SK-N-SH (cell line): ENCODE data around the gene SRSF6. TPM values are rescaled to one million over a fixed set of nuclear protein-coding genes. Genes with fewer than 3 reads are reported as not detected.
A peak's percentile ranks its signal among the peaks of the same experiment; 100 is the strongest.

Source experiments
- CTCF ChIA-PET: fragments of 300-600, 350-600 bp; formaldehyde crosslinking; extraction: SDS; loops from one replicate; lab custom pipeline; 2021; lab: Yijun Ruan, JAX
- POLR2A ChIA-PET: fragments of 350-600 bp; sonication (Branson Sonifier 250); formaldehyde crosslinking; extraction: SDS; loops from one replicate; lab custom pipeline; 2020; ENCODE audit warnings: antibody characterized with exemption, inconsistent platforms; lab: Yijun Ruan, JAX
- DNase-seq: peaks from one replicate; pipeline ENCODE4 v3.0.0; 2012
- H2AFZ ChIP-seq: fragments of 200-600 bp; sonication (generic); 2 replicates; pipeline ENCODE4 v1.8.1; 2016; ENCODE audit warnings: antibody characterized with exemption, mild to moderate bottlenecking, low read depth
- H3F3A ChIP-seq: fragments of 200-600 bp; sonication (generic); replicated peaks from 2 replicates; pipeline ENCODE3; 2016; ENCODE audit warnings: antibody characterized with exemption, mild to moderate bottlenecking; ENCODE audit not compliant: insufficient read depth
- H3K27ac ChIP-seq, 2 experiments: fragments of 200-500 bp in 1 of 2; fragments of 200-600 bp in 1 of 2; sonication (Bioruptor generic) in 1 of 2; sonication (generic), shearing (Covaris generic) in 1 of 2; 2 replicates each; pipeline versions ENCODE4 v1.5.1 to v1.6.1; 2014 to 2016; ENCODE audit warnings: low read depth in 2 of 2, inconsistent platforms in 1 of 2, low read length in 1 of 2, mild to moderate bottlenecking in 1 of 2, mixed read lengths in 1 of 2
- H3K27me3 ChIP-seq: fragments of 200-600 bp; sonication (generic), shearing (Covaris generic); 2 replicates; pipeline ENCODE4 v1.6.1; 2016; ENCODE audit warnings: mixed run types; ENCODE audit not compliant: insufficient read depth
- H3K36me3 ChIP-seq, 2 experiments: fragments of 200-500 bp in 1 of 2; fragments of 200-600 bp in 1 of 2; sonication (Bioruptor generic) in 1 of 2; sonication (generic) in 1 of 2; replicated peaks in 1 of 2; 2 replicates each; pipeline versions ENCODE3 to v1.5.1; 2014 to 2016; ENCODE audit warnings: low read length in 1 of 2, mild to moderate bottlenecking in 1 of 2; ENCODE audit not compliant: insufficient read depth in 2 of 2, control insufficient read depth in 1 of 2
- H3K4me1 ChIP-seq, 2 experiments: fragments of 200-500 bp in 1 of 2; fragments of 200-600 bp in 1 of 2; sonication (Bioruptor generic) in 1 of 2; sonication (generic), shearing (Covaris generic) in 1 of 2; 2 replicates each; pipeline versions ENCODE4 v1.5.1 to v1.6.1; 2014 to 2016; ENCODE audit warnings: low read depth in 1 of 2, low read length in 1 of 2, mixed run types in 1 of 2; ENCODE audit not compliant: insufficient read depth in 2 of 2, control insufficient read depth in 1 of 2
- H3K4me2 ChIP-seq: fragments of 200-600 bp; sonication (generic), shearing (Covaris generic); 2 replicates; pipeline ENCODE4 v1.6.1; 2017; ENCODE audit warnings: mixed run types
- H3K4me3 ChIP-seq, 2 experiments: fragments of 200-500 bp in 1 of 2; fragments of 200-600 bp in 1 of 2; sonication (Bioruptor generic) in 1 of 2; sonication (generic), shearing (Covaris generic) in 1 of 2; 2 replicates each; pipeline versions ENCODE4 v1.5.1 to v1.8.1; 2014 to 2016; ENCODE audit warnings: low read depth in 2 of 2, inconsistent platforms in 1 of 2, low read length in 1 of 2, mild to moderate bottlenecking in 1 of 2, mixed read lengths in 1 of 2, moderate library complexity in 1 of 2
- H3K79me2 ChIP-seq: fragments of 200-600 bp; sonication (generic); 2 replicates; pipeline ENCODE4 v1.8.1; 2017; ENCODE audit warnings: mild to moderate bottlenecking; ENCODE audit not compliant: insufficient read depth
- H3K9ac ChIP-seq: fragments of 200-600 bp; sonication (generic); 2 replicates; pipeline ENCODE4 v1.6.1; 2017; ENCODE audit warnings: mixed run types
- H3K9me2 ChIP-seq: fragments of 200-600 bp; sonication (generic); 2 replicates; pipeline ENCODE4 v1.6.1; 2017; ENCODE audit warnings: mixed run types
- H3K9me3 ChIP-seq: fragments of 200-600 bp; sonication (generic); 2 replicates; pipeline ENCODE4 v1.6.1; 2017; ENCODE audit warnings: mixed run types, mild to moderate bottlenecking, moderate library complexity
- H4K20me1 ChIP-seq: fragments of 200-600 bp; sonication (generic); 2 replicates; pipeline ENCODE4 v1.6.1; 2017; ENCODE audit warnings: mild to moderate bottlenecking, mixed run types; ENCODE audit not compliant: insufficient read depth
- ELF1 ChIP-seq: IDR thresholded peaks from 2 replicates; pipeline ENCODE4 v1.4.0; 2012
- EZH2phosphoT487 ChIP-seq: fragments of 200-600 bp; sonication (generic); IDR thresholded peaks from 2 replicates; pipeline ENCODE4 v1.6.1; 2017; ENCODE audit warnings: low read depth, mixed run types, mild to moderate bottlenecking, antibody characterized with exemption, moderate library complexity, borderline replicate concordance
- FOSL2 ChIP-seq: IDR thresholded peaks from 2 replicates; pipeline ENCODE4 v1.4.0; 2012; ENCODE audit warnings: low read depth, mild to moderate bottlenecking, moderate library complexity, borderline replicate concordance
- FOXM1 ChIP-seq: IDR thresholded peaks from 2 replicates; pipeline ENCODE4 v1.4.0; 2012; ENCODE audit warnings: low read depth, mild to moderate bottlenecking
- MEF2A ChIP-seq: IDR thresholded peaks from 2 replicates; pipeline ENCODE4 v1.4.0; 2012; ENCODE audit warnings: low read depth, borderline replicate concordance
- MXI1 ChIP-seq: IDR thresholded peaks from 2 replicates; pipeline ENCODE4 v1.6.1; 2012; ENCODE audit warnings: mild to moderate bottlenecking, low read depth, low read length, improper control_type of control experiment
- NFIC ChIP-seq: IDR thresholded peaks from 2 replicates; pipeline ENCODE4 v1.4.0; 2012; ENCODE audit warnings: borderline replicate concordance
- NRF1 ChIP-seq: IDR thresholded peaks from 2 replicates; pipeline ENCODE4 v1.6.1; 2012; ENCODE audit warnings: low read depth, mild to moderate bottlenecking, low read length
- RCOR1 ChIP-seq: fragments of 150-350 bp; IDR thresholded peaks from 2 replicates; pipeline ENCODE4 v1.6.1; 2017; ENCODE audit warnings: antibody characterized with exemption, low read length
- RFX5 ChIP-seq: IDR thresholded peaks from 2 replicates; pipeline ENCODE4 v1.6.1; 2012; ENCODE audit warnings: mild to moderate bottlenecking, improper control_type of control experiment, low read length
- RXRA ChIP-seq: IDR thresholded peaks from 2 replicates; pipeline ENCODE4 v1.4.0; 2012; ENCODE audit warnings: low read depth, mild to moderate bottlenecking, borderline replicate concordance
- SIN3A ChIP-seq: IDR thresholded peaks from 2 replicates; pipeline ENCODE4 v1.6.1; 2012; ENCODE audit warnings: low read depth, mild to moderate bottlenecking, low read length, moderate library complexity, borderline replicate concordance
- TAF1 ChIP-seq: IDR thresholded peaks from 2 replicates; pipeline ENCODE4 v1.6.1; 2012; ENCODE audit warnings: low read depth, mild to moderate bottlenecking, low read length, moderate library complexity, borderline replicate concordance
- TCF12 ChIP-seq: IDR thresholded peaks from 2 replicates; pipeline ENCODE4 v1.4.0; 2012
- YY1 ChIP-seq: IDR thresholded peaks from 2 replicates; pipeline ENCODE4 v1.4.0; 2012; ENCODE audit warnings: low read depth, mild to moderate bottlenecking
- WGBS: methylation state at CpG from one replicate; pipeline ENCODE4 v1.1.6; 2017; ENCODE audit warnings: low lambda C conversion rate; 5-methylcytosine and 5-hydroxymethylcytosine counted together
- polyA plus RNA-seq, 3 experiments: library from polyadenylated mRNA; depleted of rRNA; stranded (reverse); fragments of >200 nt; gene quantifications; 2 replicates each; pipeline ENCODE4 v1.2.3, GENCODE V29; 2012
- TF ChIP-seq, protein P1 (sequence below): IDR thresholded peaks from 2 replicates; pipeline ENCODE4 v1.4.0; 2012; ENCODE audit warnings: low read depth, borderline replicate concordance
- TF ChIP-seq, protein P2 (sequence below): IDR thresholded peaks from 2 replicates; pipeline ENCODE4 v1.4.0; 2012; ENCODE audit warnings: low read depth
- TF ChIP-seq, protein P3 (sequence below): IDR thresholded peaks from 2 replicates; pipeline ENCODE4 v1.4.0; 2012; ENCODE audit warnings: low read depth, borderline replicate concordance
- TF ChIP-seq, protein P4 (sequence below): fragments of 150-350 bp; IDR thresholded peaks from 2 replicates; pipeline ENCODE4 v1.6.1; 2017; ENCODE audit warnings: antibody characterized with exemption, low read length, low read depth, borderline replicate concordance

The SRSF6 gene
- polyA plus RNA-seq, 1 of the 3 experiments (the other 2 are of a cell fraction), result 92.6 TPM

DNA sequence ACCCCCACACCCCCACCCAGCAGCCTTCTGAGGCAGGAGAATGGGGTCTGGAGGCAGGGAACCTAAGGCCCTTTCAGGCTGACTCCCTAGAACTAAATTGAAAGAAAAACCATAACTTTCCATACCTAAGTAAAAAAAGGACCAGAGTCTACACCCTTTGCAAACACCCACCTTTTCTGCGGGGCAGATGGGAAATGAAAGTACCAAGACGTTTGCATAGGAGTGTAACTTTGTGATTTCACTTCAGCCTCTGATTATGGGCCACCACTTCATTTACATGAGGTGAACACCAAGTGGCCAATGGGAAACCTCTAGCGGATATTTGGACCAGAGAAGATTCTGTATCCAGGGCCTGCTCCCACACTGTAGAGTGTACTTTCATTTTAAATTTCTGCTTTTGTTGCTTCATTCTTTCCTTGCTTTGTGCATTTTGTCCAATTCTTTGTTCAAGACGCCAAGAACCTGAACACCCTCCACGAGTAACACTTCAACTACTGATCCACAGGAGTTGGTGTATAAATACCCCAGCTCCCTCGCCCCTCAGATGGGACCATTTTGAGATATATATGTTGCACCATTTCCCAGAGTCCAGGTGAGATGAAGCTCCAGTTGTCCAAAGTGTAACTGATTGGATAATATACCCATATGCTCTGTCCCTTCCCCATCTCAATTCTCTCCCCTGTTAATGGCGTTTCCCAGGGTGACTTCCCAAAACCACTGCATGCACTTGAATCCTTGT lies 18.9 kb upstream of the SRSF6 start:
- Histone ChIP-seq H3K4me1 (peaks cover 0 to 10% of the 10 kb centered on the region in 2 experiments; a peak in 1 of 4 replicates), H3K27ac (peak overlapping the region in 1 of 2 experiments; percentile 45; a peak in 1 of 4 replicates), H2AFZ (no peak overlapping the region), H3F3A (no peaks in the 10 kb centered on the region), H3K9me2 (no peaks in the 10 kb centered on the region), H3K79me2 (no peaks in the 10 kb centered on the region), H3K27me3 (no peaks in the 10 kb centered on the region), H3K36me3 (no peaks in the 10 kb centered on the region), H3K4me2 (no peak overlapping the region), H3K9ac (no peak overlapping the region), H3K9me3 (no peaks in the 10 kb centered on the region), H3K4me3 (no peak overlapping the region), H4K20me1 (no peaks in the 10 kb centered on the region)
- TF ChIP-seq FOSL2 (no peak), NRF1 (no peak), MXI1 (no peak), MEF2A (no peak), FOXM1 (no peak), NFIC (no peak), RXRA (no peak), RCOR1 (no peak), ELF1 (no peak), SIN3A (no peak), YY1 (no peak), EZH2phosphoT487 (no peak), TCF12 (no peak), TAF1 (no peak), RFX5 (no peak)
- TF ChIP-seq, protein P1, sequence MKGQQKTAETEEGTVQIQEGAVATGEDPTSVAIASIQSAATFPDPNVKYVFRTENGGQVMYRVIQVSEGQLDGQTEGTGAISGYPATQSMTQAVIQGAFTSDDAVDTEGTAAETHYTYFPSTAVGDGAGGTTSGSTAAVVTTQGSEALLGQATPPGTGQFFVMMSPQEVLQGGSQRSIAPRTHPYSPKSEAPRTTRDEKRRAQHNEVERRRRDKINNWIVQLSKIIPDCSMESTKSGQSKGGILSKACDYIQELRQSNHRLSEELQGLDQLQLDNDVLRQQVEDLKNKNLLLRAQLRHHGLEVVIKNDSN, result no peak
- TF ChIP-seq, protein P2, sequence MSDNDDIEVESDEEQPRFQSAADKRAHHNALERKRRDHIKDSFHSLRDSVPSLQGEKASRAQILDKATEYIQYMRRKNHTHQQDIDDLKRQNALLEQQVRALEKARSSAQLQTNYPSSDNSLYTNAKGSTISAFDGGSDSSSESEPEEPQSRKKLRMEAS, result no peak
- TF ChIP-seq, protein P3, sequence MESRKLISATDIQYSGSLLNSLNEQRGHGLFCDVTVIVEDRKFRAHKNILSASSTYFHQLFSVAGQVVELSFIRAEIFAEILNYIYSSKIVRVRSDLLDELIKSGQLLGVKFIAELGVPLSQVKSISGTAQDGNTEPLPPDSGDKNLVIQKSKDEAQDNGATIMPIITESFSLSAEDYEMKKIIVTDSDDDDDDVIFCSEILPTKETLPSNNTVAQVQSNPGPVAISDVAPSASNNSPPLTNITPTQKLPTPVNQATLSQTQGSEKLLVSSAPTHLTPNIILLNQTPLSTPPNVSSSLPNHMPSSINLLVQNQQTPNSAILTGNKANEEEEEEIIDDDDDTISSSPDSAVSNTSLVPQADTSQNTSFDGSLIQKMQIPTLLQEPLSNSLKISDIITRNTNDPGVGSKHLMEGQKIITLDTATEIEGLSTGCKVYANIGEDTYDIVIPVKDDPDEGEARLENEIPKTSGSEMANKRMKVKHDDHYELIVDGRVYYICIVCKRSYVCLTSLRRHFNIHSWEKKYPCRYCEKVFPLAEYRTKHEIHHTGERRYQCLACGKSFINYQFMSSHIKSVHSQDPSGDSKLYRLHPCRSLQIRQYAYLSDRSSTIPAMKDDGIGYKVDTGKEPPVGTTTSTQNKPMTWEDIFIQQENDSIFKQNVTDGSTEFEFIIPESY, result no peak
- TF ChIP-seq, protein P4, sequence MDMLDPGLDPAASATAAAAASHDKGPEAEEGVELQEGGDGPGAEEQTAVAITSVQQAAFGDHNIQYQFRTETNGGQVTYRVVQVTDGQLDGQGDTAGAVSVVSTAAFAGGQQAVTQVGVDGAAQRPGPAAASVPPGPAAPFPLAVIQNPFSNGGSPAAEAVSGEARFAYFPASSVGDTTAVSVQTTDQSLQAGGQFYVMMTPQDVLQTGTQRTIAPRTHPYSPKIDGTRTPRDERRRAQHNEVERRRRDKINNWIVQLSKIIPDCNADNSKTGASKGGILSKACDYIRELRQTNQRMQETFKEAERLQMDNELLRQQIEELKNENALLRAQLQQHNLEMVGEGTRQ, result no peak
- ChIA-PET CTCF (interaction anchor here (1.0 to 1.8 kb wide), 2 partner anchors 10 to 30 kb away, joined by 3 to 4 read pairs; no protein-coding TSS in a partner anchor), POLR2A (no interaction called here)
- DNase-seq, result no peak
- WGBS, result 34% methylated on average over 7 of the region's 7 CpGs
